HG02870 (cell line): ENCODE measurements around the gene PKP4.

ENCODE experiments used
- ATAC-seq: cut with Tn5 transposase; IDR thresholded peaks from one replicate; pipeline ENCODE4 v1.9.1; 2021; ENCODE audit warnings: mild to moderate bottlenecking, moderate library complexity; ENCODE audit not compliant: unreplicated experiment

PKP4 gene

GRCh38 chr2:158647436-158648231 is 190.9 kb downstream of the PKP4 start:
- ATAC-seq, result no peak

- no peak for ATAC-seq
These were observed 193.1 kb downstream of the PKP4 start for GRCh38 chr2:158649846-158650245.

GRCh38 chr2:158650646-158651357 is 194.1 kb downstream of the PKP4 start:
- ATAC-seq, result no peak

GRCh38 chr2:158651358-158652057 is 194.8 kb downstream of the PKP4 start:
- ATAC-seq, result no peak

GRCh38 chr2:158655628-158656027 is 198.9 kb downstream of the PKP4 start:
- ATAC-seq, result no peak

- no peak for ATAC-seq
These were observed 199.9 kb downstream of the PKP4 start for GRCh38 chr2:158656492-158657229.

- no peak for ATAC-seq
These were observed 201.6 kb downstream of the PKP4 start for GRCh38 chr2:158658396-158658795.

GRCh38 chr2:158659483-158659882 is 202.7 kb downstream of the PKP4 start:
- no peak for ATAC-seq

GRCh38 chr2:158661231-158661630 is 204.5 kb downstream of the PKP4 start:
- ATAC-seq, result no peak

GRCh38 chr2:158662421-158662820 is 205.7 kb downstream of the PKP4 start:
- ATAC-seq, result no peak

- ATAC-seq, result no peak
These were observed 207.0 kb downstream of the PKP4 start for GRCh38 chr2:158663796-158664195.

GRCh38 chr2:158664987-158665386 is 208.2 kb downstream of the PKP4 start:
- ATAC-seq, result no peak

- ATAC-seq, result no peak
These were observed 209.0 kb downstream of the PKP4 start for GRCh38 chr2:158665536-158666302.

GRCh38 chr2:158666969-158667368 is 210.2 kb downstream of the PKP4 start:
- ATAC-seq, result no peak

GRCh38 chr2:158667586-158667985 is 210.8 kb downstream of the PKP4 start:
- ATAC-seq, result no peak

GRCh38 chr2:158668001-158668765 is 211.4 kb downstream of the PKP4 start:
- ATAC-seq, result no peak

- no peak for ATAC-seq
These were observed 213.5 kb downstream of the PKP4 start for GRCh38 chr2:158670292-158670691.

- no peak for ATAC-seq
These were observed 214.9 kb downstream of the PKP4 start for GRCh38 chr2:158671360-158672245.

GRCh38 chr2:158676295-158676694 is 219.5 kb downstream of the PKP4 start:
- no peak for ATAC-seq
